NOMO-1 treated with DMSO at 0.1 percent for 48 hours (cell line): ENCODE measurements around the gene SPARCL1.
"Not testable (repeated sequence)": the region's sequence is repeated elsewhere in the genome, so short reads cannot be mapped to it uniquely, and the experiment has no call there.

Experiments used
- DNase-seq: peaks from one replicate; lab custom pipeline; 2025; ENCODE audit not compliant: unreplicated experiment; lab: John Stamatoyannopoulos, UW

The SPARCL1 gene

DNA sequence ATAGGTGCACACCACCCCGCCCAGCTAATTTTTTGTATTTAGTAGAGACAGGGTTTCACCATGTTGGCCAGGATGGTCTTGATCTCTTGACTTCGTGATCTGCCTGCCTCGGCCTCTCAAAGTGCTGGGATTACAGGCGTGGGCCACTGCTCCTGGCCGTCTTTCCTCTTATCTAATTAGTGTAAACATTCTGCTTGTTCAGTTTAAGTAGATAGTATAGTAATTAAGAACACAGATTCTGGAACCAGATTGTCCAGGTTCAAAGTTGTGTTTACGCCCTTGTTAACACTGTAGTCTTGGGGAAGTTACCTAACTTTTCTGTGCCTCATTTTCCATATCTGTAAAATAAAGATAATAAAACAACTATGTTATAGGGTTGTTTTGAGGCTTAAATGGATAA lies 82.8 kb downstream of the SPARCL1 start:
- DNase-seq = not testable (repeated sequence)

DNA sequence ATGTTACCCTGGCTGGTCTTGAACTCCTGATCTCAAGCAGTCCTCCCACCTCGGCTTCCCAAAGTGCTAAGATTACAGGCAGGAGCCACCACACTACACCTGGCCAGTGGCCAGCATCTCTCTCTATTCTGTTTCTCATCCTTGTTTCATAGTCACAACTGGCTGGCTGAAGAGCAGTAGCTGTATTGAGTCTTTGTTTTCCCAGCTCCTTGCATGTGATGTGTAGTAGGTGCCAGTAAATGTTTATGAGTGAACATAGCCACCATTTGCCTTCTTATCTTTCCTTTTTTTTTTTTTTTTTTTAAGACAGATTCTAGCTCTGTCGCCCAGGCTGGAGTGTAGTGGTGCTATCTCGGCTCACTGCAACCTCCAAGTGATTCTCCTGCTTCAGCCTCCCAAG lies 83.2 kb downstream of the SPARCL1 start:
- no peak for DNase-seq

- no peak for DNase-seq
Observed at GRCh38 chr4:87444741-87445140, 84.4 kb downstream of the SPARCL1 start.

- no peak for DNase-seq
Observed at GRCh38 chr4:87442889-87443288, 86.3 kb downstream of the SPARCL1 start.

- no peak for DNase-seq
Observed at GRCh38 chr4:87433342-87433741, 95.8 kb downstream of the SPARCL1 start.

- no peak for DNase-seq
Observed at GRCh38 chr4:87430038-87430437, 99.1 kb downstream of the SPARCL1 start.

- DNase-seq = no peak
Observed at GRCh38 chr4:87428979-87429378, 100.2 kb downstream of the SPARCL1 start.

DNA sequence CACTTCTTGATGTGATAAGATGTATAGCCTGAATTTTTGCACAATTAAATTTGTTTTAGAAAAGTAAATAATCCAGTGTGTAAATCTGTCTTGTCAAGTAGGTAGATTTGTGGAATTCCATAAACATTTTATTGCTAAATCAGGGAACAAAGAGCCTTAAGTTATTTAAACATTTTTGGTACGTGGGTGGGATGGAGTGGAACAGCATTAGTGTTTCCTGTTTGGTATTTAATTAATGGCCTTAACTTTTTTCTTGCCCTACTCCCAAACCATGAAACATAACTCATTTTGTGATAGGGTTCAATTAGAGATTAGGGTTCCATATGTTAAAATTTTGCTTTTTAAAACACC lies 101.7 kb downstream of the SPARCL1 start:
- DNase-seq = no peak

- no peak for DNase-seq
Observed at GRCh38 chr4:87426865-87427517, 102.2 kb downstream of the SPARCL1 start.

- no peak for DNase-seq
Observed at GRCh38 chr4:87425711-87426110, 103.5 kb downstream of the SPARCL1 start.

GRCh38 chr4:87424099-87424543 lies 105.1 kb downstream of the SPARCL1 start:
- not testable (repeated sequence) for DNase-seq
